Measurements from ENCODE around the gene SCIN.

The SCIN gene

DNA sequence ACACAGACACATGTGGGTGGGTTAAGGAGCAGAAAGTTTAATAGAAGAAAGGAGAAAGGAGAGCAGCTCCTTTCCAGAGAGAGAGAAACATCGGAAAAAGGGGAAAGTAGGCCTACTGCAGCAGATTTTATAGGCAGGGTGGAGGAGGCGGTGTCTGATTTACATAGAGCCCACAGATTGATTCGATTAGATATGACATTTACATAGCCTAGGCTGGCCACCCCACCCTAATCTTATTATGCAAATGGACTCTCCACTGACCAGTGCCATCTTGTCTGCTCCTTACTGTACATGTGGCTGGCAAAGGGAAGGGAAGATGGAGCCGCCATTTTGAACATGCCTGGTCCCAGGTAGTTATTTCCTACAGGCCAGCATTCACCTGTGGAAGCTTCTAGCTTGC is 38.7 kb upstream of the SCIN start:
- H3K79me2 ChIP-seq, result no peaks in the 10 kb centered on the region
- no peaks in the 10 kb centered on the region for H3K9me3 ChIP-seq (ENCODE audit: control insufficient read depth, low read length)
- H3K27ac ChIP-seq, result no peak overlapping the region
- no peak overlapping the region for H2AFZ ChIP-seq
- TF ChIP-seq, protein P1, sequence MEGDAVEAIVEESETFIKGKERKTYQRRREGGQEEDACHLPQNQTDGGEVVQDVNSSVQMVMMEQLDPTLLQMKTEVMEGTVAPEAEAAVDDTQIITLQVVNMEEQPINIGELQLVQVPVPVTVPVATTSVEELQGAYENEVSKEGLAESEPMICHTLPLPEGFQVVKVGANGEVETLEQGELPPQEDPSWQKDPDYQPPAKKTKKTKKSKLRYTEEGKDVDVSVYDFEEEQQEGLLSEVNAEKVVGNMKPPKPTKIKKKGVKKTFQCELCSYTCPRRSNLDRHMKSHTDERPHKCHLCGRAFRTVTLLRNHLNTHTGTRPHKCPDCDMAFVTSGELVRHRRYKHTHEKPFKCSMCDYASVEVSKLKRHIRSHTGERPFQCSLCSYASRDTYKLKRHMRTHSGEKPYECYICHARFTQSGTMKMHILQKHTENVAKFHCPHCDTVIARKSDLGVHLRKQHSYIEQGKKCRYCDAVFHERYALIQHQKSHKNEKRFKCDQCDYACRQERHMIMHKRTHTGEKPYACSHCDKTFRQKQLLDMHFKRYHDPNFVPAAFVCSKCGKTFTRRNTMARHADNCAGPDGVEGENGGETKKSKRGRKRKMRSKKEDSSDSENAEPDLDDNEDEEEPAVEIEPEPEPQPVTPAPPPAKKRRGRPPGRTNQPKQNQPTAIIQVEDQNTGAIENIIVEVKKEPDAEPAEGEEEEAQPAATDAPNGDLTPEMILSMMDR (IDR thresholded peaks at IDR 0.05), result no peak
- no peak overlapping the region for H3K4me2 ChIP-seq (ENCODE audit: low read length)
- no peak overlapping the region for H3K4me3 ChIP-seq (ENCODE audit: low read depth, low read length)
- H3K4me1 ChIP-seq, result no peaks in the 10 kb centered on the region
- no peak overlapping the region for H3K9ac ChIP-seq
- no peaks in the 10 kb centered on the region for H3K27me3 ChIP-seq (ENCODE audit: control insufficient read depth, insufficient read depth, low read length)
- H3K36me3 ChIP-seq (ENCODE audit: control insufficient read depth, insufficient read depth, low read length), result no peaks in the 10 kb centered on the region

DNA sequence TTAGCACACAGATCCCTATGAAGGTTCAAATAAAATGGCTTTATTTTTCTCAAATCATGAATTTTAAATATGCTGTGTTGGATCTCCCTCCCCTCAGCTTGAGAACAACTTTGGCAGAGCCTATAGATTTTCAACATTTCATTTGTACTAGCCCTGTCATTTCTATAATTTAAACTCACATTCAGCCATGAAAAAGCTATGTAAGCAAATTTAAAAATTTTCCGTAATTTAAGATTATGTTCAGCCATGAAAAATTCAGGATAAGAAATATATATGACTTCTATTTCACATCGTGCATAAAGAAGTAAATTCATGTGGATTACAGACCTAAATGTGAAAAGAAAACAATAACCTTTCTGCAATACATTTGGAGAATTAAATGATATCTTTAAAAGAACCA is 36.5 kb upstream of the SCIN start:
- H3K9ac ChIP-seq, result no peak overlapping the region
- TF ChIP-seq, protein P1 (IDR thresholded peaks at IDR 0.05), result no peak
- no peaks in the 10 kb centered on the region for H3K36me3 ChIP-seq (ENCODE audit: control insufficient read depth, insufficient read depth, low read length)
- no peak overlapping the region for H2AFZ ChIP-seq
- no peaks in the 10 kb centered on the region for H3K4me1 ChIP-seq
- H3K9me3 ChIP-seq (ENCODE audit: control insufficient read depth, low read length), result no peaks in the 10 kb centered on the region
- no peaks in the 10 kb centered on the region for H3K79me2 ChIP-seq
- H3K4me3 ChIP-seq (ENCODE audit: low read depth, low read length), result no peak overlapping the region
- H3K4me2 ChIP-seq (ENCODE audit: low read length), result no peak overlapping the region
- H3K27me3 ChIP-seq (ENCODE audit: control insufficient read depth, insufficient read depth, low read length), result no peaks in the 10 kb centered on the region
- no peak overlapping the region for H3K27ac ChIP-seq

DNA sequence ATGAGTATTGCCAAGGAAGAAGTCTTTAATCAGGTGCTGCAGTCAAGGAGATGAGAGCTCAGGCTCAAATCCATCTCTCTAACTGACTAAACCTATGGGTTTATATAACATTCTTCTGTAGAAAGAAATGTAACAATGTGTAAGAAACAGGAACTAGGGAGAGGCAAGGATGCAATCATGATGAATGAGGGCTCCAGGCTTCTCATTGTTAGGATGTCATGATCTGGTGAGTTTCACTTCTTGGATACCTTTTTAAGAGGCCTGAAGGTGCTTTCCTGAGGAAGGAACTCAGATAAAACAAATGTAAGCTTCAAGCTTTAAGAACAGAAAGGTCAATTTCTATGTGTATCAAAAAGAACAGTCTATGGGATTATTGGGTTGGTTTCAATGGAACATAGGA is 30.8 kb upstream of the SCIN start:
- Histone ChIP-seq H3K27me3 (ENCODE audit: control insufficient read depth, insufficient read depth, low read length) (no peaks in the 10 kb centered on the region), H3K36me3 (ENCODE audit: control insufficient read depth, insufficient read depth, low read length) (no peaks in the 10 kb centered on the region), H2AFZ (no peak overlapping the region), H3K79me2 (no peaks in the 10 kb centered on the region), H3K9ac (no peak overlapping the region), H3K9me3 (ENCODE audit: control insufficient read depth, low read length) (no peaks in the 10 kb centered on the region), H3K27ac (no peak overlapping the region), H3K4me1 (no peaks in the 10 kb centered on the region), H3K4me3 (ENCODE audit: low read depth, low read length) (no peak overlapping the region), H3K4me2 (ENCODE audit: low read length) (no peak overlapping the region)
- TF ChIP-seq, protein P1 (IDR thresholded peaks at IDR 0.05), result no peak

DNA sequence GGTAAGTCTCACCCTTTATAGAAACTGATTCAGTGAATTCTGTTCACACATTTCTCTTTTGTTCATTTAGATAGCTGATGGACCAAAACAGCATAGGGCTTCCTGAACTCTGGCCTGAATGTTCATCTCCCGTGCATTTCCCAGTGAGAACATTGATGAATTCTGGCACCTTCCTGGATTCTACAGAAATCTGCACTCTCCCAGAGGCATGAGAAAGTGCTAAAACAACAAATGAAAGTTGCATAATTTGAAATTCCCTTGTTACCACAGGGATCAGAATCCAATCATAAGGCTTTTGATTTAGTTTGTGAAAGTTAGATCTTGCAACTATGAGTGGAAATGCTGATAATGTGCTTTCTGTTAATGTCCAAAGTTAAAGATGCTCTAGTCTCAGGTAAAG is 29.7 kb upstream of the SCIN start:
- H3K4me2 ChIP-seq (ENCODE audit: low read length), result no peak overlapping the region
- no peaks in the 10 kb centered on the region for H3K79me2 ChIP-seq
- H2AFZ ChIP-seq, result no peak overlapping the region
- no peaks in the 10 kb centered on the region for H3K4me1 ChIP-seq
- H3K4me3 ChIP-seq (ENCODE audit: low read depth, low read length), result no peak overlapping the region
- TF ChIP-seq, protein P1 (IDR thresholded peaks at IDR 0.05), result no peak
- H3K9ac ChIP-seq, result no peak overlapping the region
- H3K27me3 ChIP-seq (ENCODE audit: control insufficient read depth, insufficient read depth, low read length), result no peaks in the 10 kb centered on the region
- H3K36me3 ChIP-seq (ENCODE audit: control insufficient read depth, insufficient read depth, low read length), result no peaks in the 10 kb centered on the region
- no peaks in the 10 kb centered on the region for H3K9me3 ChIP-seq (ENCODE audit: control insufficient read depth, low read length)
- H3K27ac ChIP-seq, result no peak overlapping the region

DNA sequence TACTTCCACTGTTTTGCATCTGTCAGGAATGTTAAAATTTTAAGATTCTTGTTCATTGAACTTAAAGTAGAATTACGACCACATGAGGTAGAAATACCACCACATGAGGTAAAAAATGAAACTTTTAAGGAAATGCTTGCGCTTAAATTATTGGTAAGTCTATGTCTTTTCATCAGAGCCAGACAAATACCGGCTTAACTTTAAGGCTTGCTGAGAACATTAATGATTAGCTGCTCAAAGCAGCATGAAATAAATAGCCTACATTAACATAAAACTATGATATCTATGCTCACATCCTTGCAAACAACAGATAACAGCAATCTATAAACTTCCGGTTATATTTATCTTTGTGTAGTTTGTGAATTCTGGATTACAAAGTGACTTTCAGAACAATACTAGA is 26.9 kb upstream of the SCIN start:
- H3K4me1 ChIP-seq, result no peaks in the 10 kb centered on the region
- no peaks in the 10 kb centered on the region for H3K27me3 ChIP-seq (ENCODE audit: control insufficient read depth, insufficient read depth, low read length)
- TF ChIP-seq, protein P1 (IDR thresholded peaks at IDR 0.05), result no peak

More for the DNA sequence above, 26.9 kb upstream of the SCIN start:
- Histone ChIP-seq H2AFZ (no peak overlapping the region), H3K4me3 (ENCODE audit: low read depth, low read length) (no peak overlapping the region), H3K27ac (no peak overlapping the region), H3K9me3 (ENCODE audit: control insufficient read depth, low read length) (no peaks in the 10 kb centered on the region), H3K9ac (no peak overlapping the region), H3K36me3 (ENCODE audit: control insufficient read depth, insufficient read depth, low read length) (no peaks in the 10 kb centered on the region), H3K79me2 (no peaks in the 10 kb centered on the region), H3K4me2 (ENCODE audit: low read length) (no peak overlapping the region)
